ENCODE results near the gene CUEDC1. TPM values are rescaled to one million over a fixed set of nuclear protein-coding genes. Genes with fewer than 3 reads are reported as not detected.

The CUEDC1 gene
- total and polyA plus RNA-seq, 2 experiments from 2014 or later: 11.1 to 13.6 TPM

GRCh38 chr17:57916925-57917858, 38.0 kb downstream of the CUEDC1 start:
- TF ChIP-seq EZH2 (IDR thresholded peaks at IDR 0.05; ENCODE audit: insufficient read depth, poor library complexity, severe bottlenecking) (no peak), EZH2phosphoT487 (IDR thresholded peaks at IDR 0.05; ENCODE audit: insufficient read depth, low read depth) (no peak)
- Histone ChIP-seq H3K4me2 (ENCODE audit: unreplicated experiment) (no peak overlapping the region), H2AFZ (no peak overlapping the region)

GRCh38 chr17:57915985-57916757, 39.0 kb downstream of the CUEDC1 start:
- Histone ChIP-seq H3K4me1 (ENCODE audit: insufficient read depth) (peaks cover 21% of the 10 kb centered on the region), H3K4me2 (ENCODE audit: unreplicated experiment) (no peak overlapping the region), H3K9ac (no peak overlapping the region), H3K27me3 (replicated peaks; ENCODE audit: insufficient read depth) (no peaks in the 10 kb centered on the region), H3K4me3 (no peak overlapping the region), H4K20me1 (ENCODE audit: insufficient read depth) (peaks cover 5% of the 10 kb centered on the region; the same call in 1 of the 2 replicates), H3K79me2 (ENCODE audit: insufficient read depth) (peaks cover 99% of the 10 kb centered on the region), H2AFZ (no peak overlapping the region), H3K9me3 (ENCODE audit: low read depth) (no peaks in the 10 kb centered on the region), H3K9me2 (ENCODE audit: insufficient read depth) (no peaks in the 10 kb centered on the region), H3F3A (ENCODE audit: insufficient read depth) (no peaks in the 10 kb centered on the region), H3K36me3 (ENCODE audit: low read depth) (no peaks in the 10 kb centered on the region), H3K27ac (no peak overlapping the region)
- TF ChIP-seq EZH2phosphoT487 (IDR thresholded peaks at IDR 0.05; ENCODE audit: insufficient read depth, low read depth): no peak
- no peak for TF ChIP-seq EZH2 (IDR thresholded peaks at IDR 0.05; ENCODE audit: insufficient read depth, poor library complexity, severe bottlenecking)
- in situ Hi-C loops (cut with MboI): no loop called here
- WGBS, 2 experiments (ENCODE audit: low coverage in 1 of 2, low lambda C conversion rate in 2 of 2, missing lambda C conversion rate in 2 of 2): 74 to 78% methylated on average over 16 to 19 of the region's 19 CpGs
- no peak for DNase-seq

More at GRCh38 chr17:57916925-57917858, 38.0 kb downstream of the CUEDC1 start:
- H3K27ac ChIP-seq: no peak overlapping the region
- H3K4me1 ChIP-seq (ENCODE audit: insufficient read depth): peaks cover 27% of the 10 kb centered on the region
- 87 to 88% methylated on average over 9 of the region's 9 CpGs for WGBS, 2 experiments (ENCODE audit: low coverage in 1 of 2, low lambda C conversion rate in 2 of 2, missing lambda C conversion rate in 2 of 2)
- DNase-seq: no peak
- H3K27me3 ChIP-seq (replicated peaks; ENCODE audit: insufficient read depth): no peaks in the 10 kb centered on the region
- in situ Hi-C loops (cut with MboI): no loop called here
- no peaks in the 10 kb centered on the region for H3K36me3 ChIP-seq (ENCODE audit: low read depth)
- H3K9ac ChIP-seq: no peak overlapping the region
- no peak overlapping the region for H3K4me3 ChIP-seq
- no peaks in the 10 kb centered on the region for H3F3A ChIP-seq (ENCODE audit: insufficient read depth)
- H3K9me2 ChIP-seq (ENCODE audit: insufficient read depth): no peaks in the 10 kb centered on the region
- no peaks in the 10 kb centered on the region for H3K9me3 ChIP-seq (ENCODE audit: low read depth)
- peaks cover 5% of the 10 kb centered on the region; the same call in 1 of the 2 replicates for H4K20me1 ChIP-seq (ENCODE audit: insufficient read depth)
- peaks cover 99% of the 10 kb centered on the region for H3K79me2 ChIP-seq (ENCODE audit: insufficient read depth)

DNA sequence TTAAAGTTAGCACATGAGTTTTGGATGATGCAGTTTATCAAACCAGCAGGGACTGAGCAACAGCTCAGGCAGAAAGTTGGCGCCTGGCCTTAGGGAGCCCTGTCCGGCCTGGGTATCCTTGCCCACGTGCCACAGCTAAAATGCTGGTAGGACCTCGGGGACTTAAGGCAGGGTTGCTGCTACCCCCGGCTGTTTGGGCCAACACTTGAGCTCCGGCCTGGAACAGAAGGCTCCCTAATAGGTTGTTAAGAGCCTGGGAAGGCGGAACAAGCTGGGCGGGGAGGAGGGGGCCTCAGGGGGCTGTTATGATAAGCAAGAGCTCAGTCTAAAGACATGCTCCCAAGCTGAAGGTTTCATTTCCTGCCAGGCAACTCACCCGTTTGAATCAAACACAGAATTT, 39.7 kb downstream of the CUEDC1 start:
- Histone ChIP-seq H3K79me2 (ENCODE audit: insufficient read depth) (peaks cover 99% of the 10 kb centered on the region), H3K4me1 (ENCODE audit: insufficient read depth) (peaks cover 18% of the 10 kb centered on the region)

DNA sequence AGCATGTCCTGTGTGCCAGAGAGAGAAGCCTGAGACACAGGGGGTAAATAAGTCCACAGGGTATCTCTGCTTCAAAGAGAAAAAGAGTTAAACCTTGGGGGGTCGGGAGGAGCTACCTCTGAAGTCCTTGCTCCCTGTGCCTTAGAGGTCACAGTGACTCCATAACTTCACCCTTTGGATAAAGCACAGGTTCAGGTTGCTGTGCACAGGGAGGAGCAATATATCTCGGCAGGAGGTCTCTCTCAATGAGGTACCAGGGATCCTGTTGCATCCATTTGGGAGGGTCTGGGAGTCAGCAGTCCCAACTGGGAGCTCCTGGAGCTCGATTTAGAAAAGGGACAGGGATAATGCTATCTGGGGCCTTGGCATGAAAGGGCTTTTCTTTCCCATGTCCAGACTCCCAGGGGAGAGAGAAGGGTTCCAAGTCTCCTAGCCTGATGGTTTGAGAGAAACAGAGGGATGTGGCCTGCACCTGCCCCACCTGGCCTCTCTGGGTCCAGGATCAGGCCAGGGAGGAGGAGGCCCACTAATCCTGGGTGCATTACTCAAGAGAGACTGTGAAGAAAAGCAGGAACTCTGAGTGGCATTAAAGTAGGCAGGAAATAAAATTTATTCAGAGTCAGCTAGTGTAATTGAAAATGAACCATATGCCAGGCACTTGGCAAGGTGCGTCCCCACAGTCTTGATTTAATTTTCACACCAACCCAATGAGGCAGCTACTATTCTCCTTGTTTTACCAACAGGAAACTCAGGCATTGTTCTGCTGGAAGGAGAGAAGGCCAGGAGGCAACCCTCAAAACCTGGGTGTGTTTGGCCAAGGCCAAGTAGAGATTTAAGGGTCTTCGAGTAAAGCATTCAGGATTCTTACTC, 40.7 kb downstream of the CUEDC1 start:
- 64 to 73% methylated on average over 5 of the region's 5 CpGs for WGBS, 2 experiments (ENCODE audit: low coverage in 1 of 2, low lambda C conversion rate in 2 of 2, missing lambda C conversion rate in 2 of 2)
- no peaks in the 10 kb centered on the region for H3F3A ChIP-seq (ENCODE audit: insufficient read depth)
- DNase-seq: no peak
- H3K9me2 ChIP-seq (ENCODE audit: insufficient read depth): no peaks in the 10 kb centered on the region
- peaks cover 18% of the 10 kb centered on the region for H3K4me1 ChIP-seq (ENCODE audit: insufficient read depth)
- H3K36me3 ChIP-seq (ENCODE audit: low read depth): no peaks in the 10 kb centered on the region
- H3K4me2 ChIP-seq (ENCODE audit: unreplicated experiment): no peak overlapping the region
- in situ Hi-C loops (cut with MboI): no loop called here
- no peak for TF ChIP-seq EZH2 (IDR thresholded peaks at IDR 0.05; ENCODE audit: insufficient read depth, poor library complexity, severe bottlenecking)
- TF ChIP-seq EZH2phosphoT487 (IDR thresholded peaks at IDR 0.05; ENCODE audit: insufficient read depth, low read depth): no peak
- H3K9ac ChIP-seq: no peak overlapping the region
- H3K27me3 ChIP-seq (replicated peaks; ENCODE audit: insufficient read depth): no peaks in the 10 kb centered on the region
- peaks cover 97% of the 10 kb centered on the region for H3K79me2 ChIP-seq (ENCODE audit: insufficient read depth)
- H4K20me1 ChIP-seq (ENCODE audit: insufficient read depth): peaks cover 5% of the 10 kb centered on the region; the same call in 1 of the 2 replicates
- H3K4me3 ChIP-seq: no peak overlapping the region
- H3K9me3 ChIP-seq (ENCODE audit: low read depth): no peaks in the 10 kb centered on the region
- no peak overlapping the region for H2AFZ ChIP-seq
- no peak overlapping the region for H3K27ac ChIP-seq

More for the DNA sequence above, 39.7 kb downstream of the CUEDC1 start:
- Histone ChIP-seq H4K20me1 (ENCODE audit: insufficient read depth) (peaks cover 5% of the 10 kb centered on the region; the same call in 1 of the 2 replicates), H3K27me3 (replicated peaks; ENCODE audit: insufficient read depth) (no peaks in the 10 kb centered on the region), H3K27ac (no peak overlapping the region), H3F3A (ENCODE audit: insufficient read depth) (no peaks in the 10 kb centered on the region), H3K4me3 (no peak overlapping the region), H3K4me2 (ENCODE audit: unreplicated experiment) (no peak overlapping the region), H2AFZ (no peak overlapping the region), H3K9me3 (ENCODE audit: low read depth) (no peaks in the 10 kb centered on the region), H3K36me3 (ENCODE audit: low read depth) (no peaks in the 10 kb centered on the region), H3K9me2 (ENCODE audit: insufficient read depth) (no peaks in the 10 kb centered on the region), H3K9ac (no peak overlapping the region)
- 73 to 74% methylated on average over 9 of the region's 9 CpGs for WGBS, 2 experiments (ENCODE audit: low coverage in 1 of 2, low lambda C conversion rate in 2 of 2, missing lambda C conversion rate in 2 of 2)
- DNase-seq: no peak
- in situ Hi-C loops (cut with MboI): no loop called here
- no peak for TF ChIP-seq EZH2phosphoT487 (IDR thresholded peaks at IDR 0.05; ENCODE audit: insufficient read depth, low read depth)
